Measurements from ENCODE around the gene CLMP. TPM values are rescaled to one million over a fixed set of nuclear protein-coding genes. Genes with fewer than 3 reads are reported as not detected.

CLMP gene
- total and polyA plus RNA-seq, 4 experiments from 2014 or later: 0.41 to 0.97 (median 0.53) TPM

DNA sequence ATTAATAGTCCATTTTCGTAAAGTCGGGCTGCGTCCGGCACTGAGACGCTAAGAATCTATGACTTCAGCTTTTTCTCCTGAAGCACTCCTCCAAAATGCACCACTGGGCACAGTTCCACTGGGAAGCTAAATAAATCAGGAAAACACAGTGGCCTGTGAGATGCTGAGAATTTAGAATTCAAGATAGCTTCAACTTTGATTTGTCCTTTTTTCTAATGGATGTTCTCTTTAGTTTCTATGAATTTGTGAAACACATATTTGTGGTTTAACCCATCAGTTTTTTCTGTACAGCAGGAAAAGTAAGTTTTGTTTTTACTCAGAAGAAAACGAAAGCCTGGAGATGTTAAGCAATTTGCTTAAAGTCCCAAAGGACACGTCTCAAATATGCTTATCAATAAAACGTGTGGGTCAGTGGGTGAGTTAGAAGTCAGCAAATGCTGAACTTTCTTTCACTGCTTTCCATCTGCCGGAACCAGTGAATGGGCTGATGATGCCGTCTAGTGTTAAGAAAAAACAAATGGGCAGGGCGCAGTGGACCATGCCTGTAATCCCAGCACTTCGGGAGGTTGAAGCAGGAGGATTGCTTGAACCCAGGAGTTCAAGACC lies 40.7 kb upstream of the CLMP start:
- Histone ChIP-seq H3K27me3 (ENCODE audit: insufficient read depth, low read length) (no peaks in the 10 kb centered on the region), H3K9me3 (ENCODE audit: control insufficient read depth in 1 of 2, low read length in 2 of 2) (no peaks in the 10 kb centered on the region), H3K4me1 (ENCODE audit: insufficient read depth, low read length) (peaks cover 14% of the 10 kb centered on the region), H3K36me3 (ENCODE audit: insufficient read depth, low read length) (no peaks in the 10 kb centered on the region), H3K4me3 (ENCODE audit: low read length in 2 of 2) (no peak overlapping the region), H3K27ac (ENCODE audit: low read depth, low read length) (no peak overlapping the region)
- ChIA-PET POLR2A (ENCODE audit: partially characterized antibody) (no interaction called here), CTCF (ENCODE audit: partially characterized antibody) (interaction anchor here (1.0 to 1.8 kb wide), 4 partner anchors 11 to 133 kb away, joined by 3 to 9 read pairs (median 4); no protein-coding TSS in a partner anchor)
- peaks cover 17 to 23% (median 21%) of the 10 kb centered on the region in 4 donors for H3K4me1 Mint-ChIP-seq
- H3K9me3 Mint-ChIP-seq: peaks cover 0 to 4% (median 0%) of the 10 kb centered on the region in 8 donors
- no peak overlapping the region for H3K27ac Mint-ChIP-seq
- intact Hi-C loops (cut with micrococcal nuclease): no loop called here
- H3K4me3 Mint-ChIP-seq: peak overlapping the region in 1 of 8 donors; percentile 33
- H3K36me3 Mint-ChIP-seq: no peaks in the 10 kb centered on the region
- DNase-seq: no peak
- peaks cover 0 to 3% of the 10 kb centered on the region in 2 donors for H3K27me3 Mint-ChIP-seq

DNA sequence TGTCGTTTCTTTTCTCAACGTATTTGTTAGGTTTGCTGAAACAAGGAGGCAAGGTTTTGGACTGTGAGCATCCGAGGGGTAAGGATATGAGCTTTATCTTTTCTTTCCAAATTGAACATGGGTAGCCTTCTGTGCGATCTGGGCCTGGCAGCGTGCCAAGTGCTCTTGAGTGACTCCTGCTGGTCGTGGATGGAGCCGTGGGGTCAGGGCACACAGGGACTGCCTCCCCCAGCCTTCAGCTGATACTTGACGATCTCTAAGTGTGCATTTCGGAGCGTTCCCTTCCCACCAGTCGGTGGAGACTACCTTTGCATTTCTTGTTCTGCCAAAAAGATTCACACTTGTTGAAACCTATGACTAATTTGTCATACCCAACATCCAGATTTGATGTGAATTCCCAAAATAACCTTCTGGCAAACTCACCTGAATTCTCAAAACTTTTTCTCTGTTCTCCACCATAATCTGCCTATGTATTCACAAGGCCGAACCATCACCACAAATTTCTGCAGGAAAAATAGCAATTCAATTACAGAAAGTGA lies 40.1 kb upstream of the CLMP start:
- no peaks in the 10 kb centered on the region for H3K36me3 Mint-ChIP-seq
- H3K4me1 Mint-ChIP-seq: peaks cover 17 to 23% (median 21%) of the 10 kb centered on the region in 4 donors
- Histone ChIP-seq H3K4me3 (ENCODE audit: low read length in 2 of 2) (no peak overlapping the region), H3K4me1 (ENCODE audit: insufficient read depth, low read length) (peaks cover 14% of the 10 kb centered on the region), H3K9me3 (ENCODE audit: control insufficient read depth in 1 of 2, low read length in 2 of 2) (no peaks in the 10 kb centered on the region), H3K27me3 (ENCODE audit: insufficient read depth, low read length) (no peaks in the 10 kb centered on the region), H3K27ac (ENCODE audit: low read depth, low read length) (no peak overlapping the region), H3K36me3 (ENCODE audit: insufficient read depth, low read length) (no peaks in the 10 kb centered on the region)
- POLR2A ChIA-PET (ENCODE audit: partially characterized antibody): no interaction called here
- CTCF ChIA-PET (ENCODE audit: partially characterized antibody): interaction anchor here (1.0 to 1.8 kb wide), 4 partner anchors 12 to 132 kb away, joined by 3 to 9 read pairs (median 4); no protein-coding TSS in a partner anchor
- intact Hi-C loops (cut with micrococcal nuclease): no loop called here
- peak overlapping the region in 1 of 8 donors; percentile 33 for H3K4me3 Mint-ChIP-seq
- H3K27me3 Mint-ChIP-seq: peaks cover 0 to 3% of the 10 kb centered on the region in 2 donors
- peaks cover 0 to 4% (median 0%) of the 10 kb centered on the region in 8 donors for H3K9me3 Mint-ChIP-seq
- peak in 4 of 5 donors; percentile 18 to 36 (median 26) for DNase-seq
- H3K27ac Mint-ChIP-seq: no peak overlapping the region

DNA sequence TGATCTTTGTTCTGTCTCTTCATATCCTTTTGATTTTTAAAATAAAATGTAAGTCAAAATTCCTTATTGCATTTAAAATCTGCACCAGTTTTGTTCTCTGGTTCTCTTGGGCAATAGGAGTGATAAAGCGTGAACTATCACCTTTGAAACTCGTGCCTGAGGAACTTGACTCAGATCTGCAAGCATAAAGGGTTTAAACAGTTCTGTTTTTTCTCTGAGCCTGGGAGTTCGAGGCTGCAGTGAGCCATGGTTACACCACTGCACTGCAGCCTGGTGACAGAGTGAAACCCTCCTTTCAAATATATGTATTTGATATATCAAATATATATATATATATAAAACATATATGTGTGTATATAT lies 38.9 kb upstream of the CLMP start:
- DNase-seq: no peak
- Mint-ChIP-seq H3K4me3 (peak overlapping the region in 2 of 8 donors; percentile 58 to 78), H3K4me1 (peaks cover 17 to 23% (median 21%) of the 10 kb centered on the region in 4 donors), H3K36me3 (no peaks in the 10 kb centered on the region), H3K9me3 (peaks cover 0 to 4% (median 0%) of the 10 kb centered on the region in 8 donors), H3K27ac (no peak overlapping the region), H3K27me3 (peaks cover 1 to 3% of the 10 kb centered on the region in 2 donors)
- Histone ChIP-seq H3K27me3 (ENCODE audit: insufficient read depth, low read length) (no peaks in the 10 kb centered on the region), H3K36me3 (ENCODE audit: insufficient read depth, low read length) (no peaks in the 10 kb centered on the region), H3K4me3 (ENCODE audit: low read length in 2 of 2) (no peak overlapping the region), H3K9me3 (ENCODE audit: control insufficient read depth in 1 of 2, low read length in 2 of 2) (no peaks in the 10 kb centered on the region), H3K27ac (ENCODE audit: low read depth, low read length) (no peak overlapping the region), H3K4me1 (ENCODE audit: insufficient read depth, low read length) (peaks cover 14% of the 10 kb centered on the region)
- POLR2A ChIA-PET (ENCODE audit: partially characterized antibody): no interaction called here
- intact Hi-C loops (cut with micrococcal nuclease): no loop called here
- CTCF ChIA-PET (ENCODE audit: partially characterized antibody): interaction anchor here (1.3 to 1.5 kb wide), 3 partner anchors 13 to 123 kb away, joined by 5 to 11 read pairs (median 7); no protein-coding TSS in a partner anchor

DNA sequence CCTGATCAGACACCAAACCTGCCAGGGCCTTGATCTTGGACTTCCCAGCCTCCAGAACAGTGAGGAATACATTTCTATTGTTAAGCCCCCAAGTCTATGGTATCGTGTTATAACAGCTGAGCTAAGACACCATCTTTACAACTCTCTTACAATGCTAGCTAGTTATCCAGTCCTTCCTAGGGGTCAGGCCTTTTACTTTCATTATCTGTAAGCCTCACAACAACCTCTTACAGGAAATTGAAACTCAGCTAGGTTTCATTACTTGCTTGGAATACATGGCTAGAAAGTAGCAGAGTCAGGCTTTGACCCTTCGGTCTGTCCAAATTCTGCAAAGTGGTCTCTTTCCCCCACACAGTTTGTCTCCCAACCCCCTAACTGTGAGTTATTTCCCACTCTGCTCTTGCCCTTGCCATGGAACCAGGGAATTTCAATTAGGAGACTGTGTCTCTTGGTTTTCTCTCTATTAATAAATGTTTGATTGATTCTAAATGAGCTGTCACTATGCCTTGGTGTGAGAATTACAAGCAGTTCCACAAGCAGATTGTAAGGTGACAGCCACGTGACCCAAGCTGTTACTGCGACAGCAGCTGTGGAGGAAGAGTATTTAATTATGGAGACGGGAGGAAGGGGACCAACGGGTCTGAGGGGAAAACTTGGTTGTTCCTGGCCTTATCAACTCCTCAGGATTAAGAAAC lies 38.4 kb upstream of the CLMP start:
- peak overlapping the region in 1 of 2 donors; percentile 17 for H3K4me3 ChIP-seq (ENCODE audit: low read length in 2 of 2)
- CTCF ChIA-PET (ENCODE audit: partially characterized antibody): interaction anchor here (0.9 to 1.7 kb wide), 6 partner anchors 10 to 211 kb away, joined by 3 to 11 read pairs (median 4); no protein-coding TSS in a partner anchor

DNA sequence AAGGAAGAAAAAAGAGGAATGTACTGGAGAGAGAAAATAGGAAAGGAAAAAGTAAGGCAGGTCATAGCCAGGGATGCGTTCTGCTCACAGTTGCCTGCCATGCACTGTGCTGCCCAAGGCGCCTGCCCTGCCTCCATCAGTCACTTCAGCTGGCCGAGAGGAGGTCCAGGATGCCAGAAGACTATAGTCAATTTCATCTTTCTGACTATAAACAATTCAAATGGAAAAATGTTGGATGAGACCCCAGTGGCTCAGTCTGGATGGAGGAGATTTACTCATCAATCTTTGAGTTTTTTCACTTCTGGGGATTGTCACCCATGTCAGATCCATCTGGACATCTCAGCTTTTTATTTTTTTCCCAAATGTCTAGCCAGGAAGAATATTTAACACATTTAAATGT lies 36.7 kb upstream of the CLMP start:
- Mint-ChIP-seq H3K9me3 (peaks cover 0 to 4% (median 0%) of the 10 kb centered on the region in 8 donors), H3K27ac (no peak overlapping the region), H3K27me3 (peaks cover 1 to 3% of the 10 kb centered on the region in 2 donors), H3K36me3 (no peaks in the 10 kb centered on the region), H3K4me3 (no peak overlapping the region), H3K4me1 (peaks cover 17 to 23% (median 21%) of the 10 kb centered on the region in 4 donors)
- no peak overlapping the region for H3K4me3 ChIP-seq (ENCODE audit: low read length in 2 of 2)
- no peak overlapping the region for H3K27ac ChIP-seq (ENCODE audit: low read depth, low read length)
- H3K36me3 ChIP-seq (ENCODE audit: insufficient read depth, low read length): no peaks in the 10 kb centered on the region
- H3K27me3 ChIP-seq (ENCODE audit: insufficient read depth, low read length): no peaks in the 10 kb centered on the region
- ChIA-PET CTCF (ENCODE audit: partially characterized antibody) (interaction anchor here (0.8 to 1.9 kb wide), 4 partner anchors 15 to 194 kb away, joined by 3 to 8 read pairs (median 4); no protein-coding TSS in a partner anchor), POLR2A (ENCODE audit: partially characterized antibody) (no interaction called here)
- DNase-seq: no peak
- intact Hi-C loops (cut with micrococcal nuclease): no loop called here
- H3K4me1 ChIP-seq (ENCODE audit: insufficient read depth, low read length): peaks cover 14% of the 10 kb centered on the region
- H3K9me3 ChIP-seq (ENCODE audit: control insufficient read depth in 1 of 2, low read length in 2 of 2): no peaks in the 10 kb centered on the region

More for the DNA sequence above, 38.4 kb upstream of the CLMP start:
- Mint-ChIP-seq H3K4me3 (peak overlapping the region; percentile 51 to 78 (median 69)), H3K9me3 (peaks cover 0 to 4% (median 0%) of the 10 kb centered on the region in 8 donors), H3K27me3 (peaks cover 1 to 3% of the 10 kb centered on the region in 2 donors), H3K27ac (peak overlapping the region; percentile 6 to 92 (median 74)), H3K36me3 (no peaks in the 10 kb centered on the region), H3K4me1 (peaks cover 17 to 23% (median 21%) of the 10 kb centered on the region in 4 donors)
- H3K4me1 ChIP-seq (ENCODE audit: insufficient read depth, low read length): peaks cover 14% of the 10 kb centered on the region
- POLR2A ChIA-PET (ENCODE audit: partially characterized antibody): no interaction called here
- H3K36me3 ChIP-seq (ENCODE audit: insufficient read depth, low read length): no peaks in the 10 kb centered on the region
- intact Hi-C loops (cut with micrococcal nuclease): no loop called here
- H3K9me3 ChIP-seq (ENCODE audit: control insufficient read depth in 1 of 2, low read length in 2 of 2): no peaks in the 10 kb centered on the region
- no peak overlapping the region for H3K27ac ChIP-seq (ENCODE audit: low read depth, low read length)
- no peaks in the 10 kb centered on the region for H3K27me3 ChIP-seq (ENCODE audit: insufficient read depth, low read length)
- peak in 4 of 5 donors; percentile 14 to 24 (median 18) for DNase-seq

DNA sequence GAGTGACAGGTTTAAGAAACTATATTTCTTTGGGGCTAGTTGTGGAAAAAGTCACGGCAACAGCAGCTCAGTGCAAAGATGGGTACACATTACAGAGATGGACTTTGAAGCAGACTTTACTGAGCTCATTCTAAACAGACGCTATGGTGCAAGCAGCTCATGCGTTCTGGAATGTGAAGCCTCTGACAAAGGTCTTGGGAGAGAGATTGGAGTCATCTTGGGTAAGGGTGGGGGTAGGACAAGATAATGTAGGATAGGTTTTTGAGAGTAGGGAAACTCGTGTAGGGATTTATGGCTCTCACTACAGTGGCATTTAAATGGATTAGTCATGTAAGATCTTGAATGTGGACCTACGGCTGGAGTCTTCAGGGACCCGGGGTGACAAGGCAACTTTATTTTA lies 36.2 kb upstream of the CLMP start:
- Histone ChIP-seq H3K9me3 (ENCODE audit: control insufficient read depth in 1 of 2, low read length in 2 of 2) (no peaks in the 10 kb centered on the region), H3K36me3 (ENCODE audit: insufficient read depth, low read length) (no peaks in the 10 kb centered on the region), H3K4me1 (ENCODE audit: insufficient read depth, low read length) (peaks cover 14% of the 10 kb centered on the region), H3K4me3 (ENCODE audit: low read length in 2 of 2) (no peak overlapping the region), H3K27me3 (ENCODE audit: insufficient read depth, low read length) (no peaks in the 10 kb centered on the region), H3K27ac (ENCODE audit: low read depth, low read length) (no peak overlapping the region)
- H3K4me3 Mint-ChIP-seq: no peak overlapping the region
- peak overlapping the region in 2 of 7 donors; percentile 16 to 31 for H3K27ac Mint-ChIP-seq
- intact Hi-C loops (cut with micrococcal nuclease): no loop called here
- CTCF ChIA-PET (ENCODE audit: partially characterized antibody): interaction anchor here (1.1 to 1.9 kb wide), 3 partner anchors 16 to 119 kb away, joined by 3 to 8 read pairs (median 6); no protein-coding TSS in a partner anchor
- DNase-seq: no peak
- no peaks in the 10 kb centered on the region for H3K36me3 Mint-ChIP-seq
- POLR2A ChIA-PET (ENCODE audit: partially characterized antibody): no interaction called here
- peaks cover 0 to 4% (median 0%) of the 10 kb centered on the region in 8 donors for H3K9me3 Mint-ChIP-seq
- peaks cover 1 to 3% of the 10 kb centered on the region in 2 donors for H3K27me3 Mint-ChIP-seq
- peaks cover 17 to 23% (median 20%) of the 10 kb centered on the region in 4 donors for H3K4me1 Mint-ChIP-seq

DNA sequence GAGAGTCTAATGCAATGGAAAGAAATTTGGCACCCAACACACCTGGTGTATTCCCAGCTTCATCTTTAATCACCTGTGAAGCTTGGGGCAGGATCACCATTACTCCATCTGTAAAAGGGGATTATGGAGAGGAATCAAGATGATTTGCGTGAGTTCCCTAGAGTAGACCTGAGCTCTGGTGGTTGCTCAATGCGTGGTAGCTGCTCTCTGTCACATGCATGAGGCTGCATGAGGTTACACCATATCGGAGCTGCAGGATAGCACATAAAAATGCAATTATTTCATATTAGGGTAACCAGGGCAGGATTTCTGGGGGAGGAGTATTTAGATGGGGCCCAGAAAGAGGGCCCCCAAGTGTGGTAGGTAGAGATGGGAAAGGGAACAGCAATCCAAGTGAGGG lies 35.3 kb upstream of the CLMP start:
- Histone ChIP-seq H3K27ac (ENCODE audit: low read depth, low read length) (no peak overlapping the region), H3K9me3 (ENCODE audit: control insufficient read depth in 1 of 2, low read length in 2 of 2) (no peaks in the 10 kb centered on the region), H3K27me3 (ENCODE audit: insufficient read depth, low read length) (no peaks in the 10 kb centered on the region), H3K4me3 (ENCODE audit: low read length in 2 of 2) (no peak overlapping the region), H3K4me1 (ENCODE audit: insufficient read depth, low read length) (peaks cover 14% of the 10 kb centered on the region), H3K36me3 (ENCODE audit: insufficient read depth, low read length) (no peaks in the 10 kb centered on the region)
- CTCF ChIA-PET (ENCODE audit: partially characterized antibody): interaction anchor here (0.6 to 1.7 kb wide), 3 partner anchors 17 to 128 kb away, joined by 3 to 6 read pairs (median 4); no protein-coding TSS in a partner anchor
- peaks cover 0 to 4% (median 0%) of the 10 kb centered on the region in 8 donors for H3K9me3 Mint-ChIP-seq
- H3K4me1 Mint-ChIP-seq: peaks cover 16 to 23% (median 20%) of the 10 kb centered on the region in 4 donors
- intact Hi-C loops (cut with micrococcal nuclease): no loop called here
- peaks cover 8% of the 10 kb centered on the region in 2 donors for H3K27me3 Mint-ChIP-seq
- H3K27ac Mint-ChIP-seq: peak overlapping the region in 1 of 7 donors; percentile 1
- no peaks in the 10 kb centered on the region for H3K36me3 Mint-ChIP-seq
- no peak for DNase-seq
- POLR2A ChIA-PET (ENCODE audit: partially characterized antibody): no interaction called here
- no peak overlapping the region for H3K4me3 Mint-ChIP-seq

Data from CD4-positive, alpha-beta memory T cell (primary cell).